Liver (tissue), 9 donors: ENCODE results near the gene SMC1A. TPM values are rescaled to one million over a fixed set of nuclear protein-coding genes. Genes with fewer than 3 reads are reported as not detected.

Experiments used
- DNase-seq: peaks from one replicate; pipeline ENCODE4 v3.0.0-alpha.2; 2017; ENCODE audit warnings: low spot score
- H3K27ac ChIP-seq, 2 donors: one replicate each; pipeline ENCODE4 v1.7.0; 2013; ENCODE audit warnings: inconsistent platforms in 2 of 2, low read length in 2 of 2, control low read depth in 1 of 2, low read depth in 1 of 2, mild to moderate bottlenecking in 1 of 2
- H3K27me3 ChIP-seq, 4 donors: one replicate each; pipeline versions ENCODE4 v1.6.1 to v1.7.0; 2013; ENCODE audit warnings: low read length in 3 of 4, inconsistent platforms in 1 of 4, mild to moderate bottlenecking in 1 of 4, moderate library complexity in 1 of 4; ENCODE audit not compliant: control insufficient read depth in 4 of 4, insufficient read depth in 4 of 4
- H3K36me3 ChIP-seq, 4 donors: one replicate each; pipeline versions ENCODE4 v1.6.1 to v1.7.0; 2013; ENCODE audit warnings: low read length in 3 of 4, mild to moderate bottlenecking in 3 of 4, low read depth in 1 of 4, moderate library complexity in 1 of 4; ENCODE audit not compliant: control insufficient read depth in 4 of 4, insufficient read depth in 3 of 4
- H3K4me1 ChIP-seq, 4 donors: one replicate each; pipeline versions ENCODE4 v1.6.1 to v1.7.0; 2013; ENCODE audit warnings: low read length in 3 of 4, mild to moderate bottlenecking in 3 of 4, moderate library complexity in 1 of 4; ENCODE audit not compliant: control insufficient read depth in 4 of 4, insufficient read depth in 4 of 4
- H3K4me3 ChIP-seq, 3 donors: one replicate each; pipeline versions ENCODE4 v1.6.1 to v1.7.0; 2013; ENCODE audit warnings: low read length in 3 of 3, control low read depth in 1 of 3, low read depth in 1 of 3, mild to moderate bottlenecking in 1 of 3
- H3K9ac ChIP-seq, 2 donors: one replicate each; pipeline ENCODE4 v1.7.0; 2013; ENCODE audit warnings: low read length in 2 of 2, mild to moderate bottlenecking in 2 of 2, moderate library complexity in 2 of 2, control low read depth in 1 of 2, low read depth in 1 of 2
- H3K9me3 ChIP-seq, 4 donors: one replicate each; pipeline versions ENCODE4 v1.6.1 to v1.7.0; 2013; ENCODE audit warnings: low read length in 3 of 4; ENCODE audit not compliant: control insufficient read depth in 4 of 4
- ATF3 ChIP-seq: IDR thresholded peaks from 2 replicates; pipeline ENCODE4 v1.6.1; 2016; ENCODE audit warnings: antibody characterized with exemption
- EGR1 ChIP-seq, 2 donors: IDR thresholded peaks; 2 replicates each; pipeline ENCODE4 v1.6.1; 2016 to 2018; ENCODE audit warnings: antibody characterized with exemption in 2 of 2, low read depth in 2 of 2
- FOXA1 ChIP-seq: IDR thresholded peaks from 2 replicates; pipeline ENCODE4 v1.6.1; 2016; ENCODE audit warnings: antibody characterized with exemption
- FOXA2 ChIP-seq: IDR thresholded peaks from 2 replicates; pipeline ENCODE4 v1.6.1; 2016; ENCODE audit warnings: antibody characterized with exemption
- GABPA ChIP-seq, 2 donors: IDR thresholded peaks in 1 of 2; conservative IDR thresholded peaks in 1 of 2; 2 replicates each; pipeline ENCODE4 v1.6.1; 2016; ENCODE audit warnings: antibody characterized with exemption in 2 of 2, mild to moderate bottlenecking in 1 of 2, moderate library complexity in 1 of 2
- HNF4A ChIP-seq, 2 donors: conservative IDR thresholded peaks; 2 replicates each; pipeline ENCODE4 v1.6.1; 2016; ENCODE audit warnings: antibody characterized with exemption in 2 of 2, mild to moderate bottlenecking in 2 of 2
- HNF4G ChIP-seq: IDR thresholded peaks from 2 replicates; pipeline ENCODE4 v1.6.1; 2016; ENCODE audit warnings: antibody characterized with exemption
- JUND ChIP-seq, 2 donors: IDR thresholded peaks; 2 replicates each; pipeline ENCODE4 v1.6.1; 2016; ENCODE audit warnings: antibody characterized with exemption in 2 of 2
- NR2F2 ChIP-seq: IDR thresholded peaks from 2 replicates; pipeline ENCODE4 v1.6.1; 2016; ENCODE audit warnings: antibody characterized with exemption
- RAD21 ChIP-seq, 2 donors: IDR thresholded peaks; 2 replicates each; pipeline ENCODE4 v1.6.1; 2016; ENCODE audit warnings: antibody characterized with exemption in 2 of 2, mild to moderate bottlenecking in 2 of 2
- REST ChIP-seq: IDR thresholded peaks from 2 replicates; pipeline ENCODE4 v1.6.1; 2016; ENCODE audit warnings: antibody characterized with exemption, mild to moderate bottlenecking
- RXRA ChIP-seq, 2 donors: IDR thresholded peaks; 2 replicates each; pipeline ENCODE4 v1.6.1; 2017 to 2018; ENCODE audit warnings: antibody characterized with exemption in 2 of 2, mild to moderate bottlenecking in 1 of 2
- SP1 ChIP-seq: IDR thresholded peaks from 2 replicates; pipeline ENCODE4 v1.6.1; 2018; ENCODE audit warnings: antibody characterized with exemption, mild to moderate bottlenecking
- TAF1 ChIP-seq: conservative IDR thresholded peaks from 2 replicates; pipeline ENCODE4 v1.6.1; 2016; ENCODE audit warnings: antibody characterized with exemption, mild to moderate bottlenecking
- YY1 ChIP-seq: IDR thresholded peaks from 2 replicates; pipeline ENCODE4 v1.6.1; 2016; ENCODE audit warnings: antibody characterized with exemption, mild to moderate bottlenecking
- WGBS: extraction: QIAGEN DNeasy Blood & Tissue Kit; methylation state at CpG from one replicate; pipeline ENCODE4 v1.1.7; 2013; 5-methylcytosine and 5-hydroxymethylcytosine counted together
- polyA plus RNA-seq, 2 donors: library from polyadenylated mRNA; stranded (reverse) in 1 of 2; unstranded in 1 of 2; fragments of 200-250 nt in 1 of 2; fragments of >200 nt in 1 of 2; fragmentation: Nextera tagmentation in 1 of 2; extraction: Ambion mirVana in 1 of 2; gene quantifications; one replicate each; pipeline versions ENCODE4 v1.2.1 to v1.2.3, GENCODE V29; 2013 to 2015
- total RNA-seq, 2 donors: library from RNA; depleted of rRNA; stranded (reverse); fragments of >200 nt; gene quantifications; one replicate each; pipeline ENCODE4 v1.2.3, GENCODE V29; 2014
- TF ChIP-seq, protein P1 (sequence below): fragments of 150-350 bp; IDR thresholded peaks from 2 replicates; pipeline ENCODE4 v1.5.1; 2017; ENCODE audit warnings: improper control_type of control experiment, low read depth, low read length; ENCODE audit not compliant: missing input control
- TF ChIP-seq, protein P2 (sequence below): IDR thresholded peaks from 2 replicates; pipeline ENCODE4 v1.6.1; 2016; ENCODE audit warnings: antibody characterized with exemption
- TF ChIP-seq, protein P3 (sequence below): IDR thresholded peaks from 2 replicates; pipeline ENCODE4 v1.6.1; 2016; ENCODE audit warnings: antibody characterized with exemption
- donor health status: healthy.
- donor health status: healthy.
- donor health status: healthy.
- donor health status: healthy.
- donor health status: healthy.

Gene SMC1A
- total and polyA plus RNA-seq, 4 donors, result 11.0 to 25.6 (median 18.2) TPM

DNA sequence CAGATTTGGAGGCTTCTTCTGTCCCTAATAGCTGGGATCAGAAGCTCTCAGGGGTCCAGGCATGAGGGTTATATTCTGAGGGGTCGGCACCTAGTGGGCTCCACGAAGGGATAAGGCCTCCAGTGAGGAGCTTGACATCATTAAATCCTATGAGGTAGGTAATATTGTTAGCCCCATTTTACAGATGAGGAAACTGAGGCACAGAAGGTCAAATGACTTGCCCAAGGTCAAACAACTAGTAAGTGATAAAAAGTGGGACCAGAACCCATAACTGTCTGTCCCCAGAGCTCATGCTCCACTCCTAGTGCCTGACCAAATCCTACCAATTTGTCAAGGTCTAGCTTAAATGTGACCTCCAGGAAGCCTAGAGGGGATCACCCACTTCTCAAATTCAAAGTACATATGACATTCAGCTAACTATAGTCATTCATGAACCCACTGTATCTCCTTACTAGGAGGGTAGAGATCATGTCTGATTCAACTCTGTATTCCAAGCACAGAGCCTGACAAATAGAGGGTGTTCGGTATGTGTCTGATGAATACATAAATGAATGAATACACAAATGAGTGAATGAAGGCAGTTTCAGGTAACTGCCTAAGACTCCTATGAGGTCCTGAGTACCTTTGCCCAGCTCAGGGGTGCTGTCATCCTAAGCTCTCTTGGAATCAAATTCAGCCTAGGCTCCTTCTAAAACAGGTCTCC, 43.3 kb downstream of the SMC1A start:
- no peak for DNase-seq
- Histone ChIP-seq H3K9ac (no peak overlapping the region), H3K4me1 (no peaks in the 10 kb centered on the region), H3K36me3 (peaks cover 6 to 65% (median 37%) of the 10 kb centered on the region in 4 donors), H3K27me3 (no peaks in the 10 kb centered on the region), H3K27ac (no peak overlapping the region), H3K4me3 (no peak overlapping the region), H3K9me3 (no peaks in the 10 kb centered on the region)
- 99% methylated on average over 3 of the region's 3 CpGs for WGBS
- TF ChIP-seq RAD21 (IDR thresholded peaks at IDR 0.05), result no peak
- TF ChIP-seq YY1, result no peak
- no peak for TF ChIP-seq RXRA (IDR thresholded peaks at IDR 0.05)

DNA sequence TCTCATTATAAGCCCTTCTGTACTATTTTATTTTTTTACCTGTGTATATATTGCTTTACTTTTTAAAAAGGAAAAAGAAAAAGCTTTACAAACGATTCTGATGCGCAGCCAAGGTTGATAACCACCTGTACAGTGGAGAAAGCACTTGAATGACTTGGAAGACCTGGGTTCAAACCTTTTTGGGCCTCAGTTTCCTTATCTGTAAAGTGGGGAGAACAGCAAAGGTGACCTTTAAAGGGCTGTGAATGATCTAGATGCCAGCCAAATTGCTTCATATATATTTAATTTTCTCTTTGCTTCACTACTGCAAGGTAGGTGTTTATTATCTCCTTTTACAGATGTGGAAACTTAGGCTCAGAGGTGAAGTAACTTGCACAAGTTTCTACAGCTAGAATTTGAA, 45.0 kb downstream of the SMC1A start:
- WGBS, result 88% methylated on average over 2 of the region's 2 CpGs
- Histone ChIP-seq H3K36me3 (peaks cover 6 to 50% (median 29%) of the 10 kb centered on the region in 4 donors), H3K27me3 (no peaks in the 10 kb centered on the region), H3K4me1 (no peaks in the 10 kb centered on the region), H3K9ac (no peak overlapping the region), H3K27ac (no peak overlapping the region), H3K4me3 (no peak overlapping the region), H3K9me3 (no peaks in the 10 kb centered on the region)
- no peak for DNase-seq
- no peak for TF ChIP-seq REST
- TF ChIP-seq SP1, result no peak
- TF ChIP-seq, protein P1, sequence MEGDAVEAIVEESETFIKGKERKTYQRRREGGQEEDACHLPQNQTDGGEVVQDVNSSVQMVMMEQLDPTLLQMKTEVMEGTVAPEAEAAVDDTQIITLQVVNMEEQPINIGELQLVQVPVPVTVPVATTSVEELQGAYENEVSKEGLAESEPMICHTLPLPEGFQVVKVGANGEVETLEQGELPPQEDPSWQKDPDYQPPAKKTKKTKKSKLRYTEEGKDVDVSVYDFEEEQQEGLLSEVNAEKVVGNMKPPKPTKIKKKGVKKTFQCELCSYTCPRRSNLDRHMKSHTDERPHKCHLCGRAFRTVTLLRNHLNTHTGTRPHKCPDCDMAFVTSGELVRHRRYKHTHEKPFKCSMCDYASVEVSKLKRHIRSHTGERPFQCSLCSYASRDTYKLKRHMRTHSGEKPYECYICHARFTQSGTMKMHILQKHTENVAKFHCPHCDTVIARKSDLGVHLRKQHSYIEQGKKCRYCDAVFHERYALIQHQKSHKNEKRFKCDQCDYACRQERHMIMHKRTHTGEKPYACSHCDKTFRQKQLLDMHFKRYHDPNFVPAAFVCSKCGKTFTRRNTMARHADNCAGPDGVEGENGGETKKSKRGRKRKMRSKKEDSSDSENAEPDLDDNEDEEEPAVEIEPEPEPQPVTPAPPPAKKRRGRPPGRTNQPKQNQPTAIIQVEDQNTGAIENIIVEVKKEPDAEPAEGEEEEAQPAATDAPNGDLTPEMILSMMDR, result no peak
- TF ChIP-seq NR2F2, result no peak
- no peak for TF ChIP-seq JUND (IDR thresholded peaks at IDR 0.05)
- TF ChIP-seq YY1, result no peak
- TF ChIP-seq GABPA (IDR thresholded peaks at IDR 0.05 in 1 of 2, conservative IDR thresholded peaks at IDR 0.05 in 1 of 2), result no peak
- TF ChIP-seq, protein P2, sequence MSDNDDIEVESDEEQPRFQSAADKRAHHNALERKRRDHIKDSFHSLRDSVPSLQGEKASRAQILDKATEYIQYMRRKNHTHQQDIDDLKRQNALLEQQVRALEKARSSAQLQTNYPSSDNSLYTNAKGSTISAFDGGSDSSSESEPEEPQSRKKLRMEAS, result no peak
- no peak for TF ChIP-seq FOXA2
- no peak for TF ChIP-seq RAD21 (IDR thresholded peaks at IDR 0.05)
- TF ChIP-seq RXRA (IDR thresholded peaks at IDR 0.05), result no peak
- TF ChIP-seq ATF3, result no peak
- TF ChIP-seq HNF4A (conservative IDR thresholded peaks at IDR 0.05), result no peak
- no peak for TF ChIP-seq TAF1
- TF ChIP-seq, protein P3, sequence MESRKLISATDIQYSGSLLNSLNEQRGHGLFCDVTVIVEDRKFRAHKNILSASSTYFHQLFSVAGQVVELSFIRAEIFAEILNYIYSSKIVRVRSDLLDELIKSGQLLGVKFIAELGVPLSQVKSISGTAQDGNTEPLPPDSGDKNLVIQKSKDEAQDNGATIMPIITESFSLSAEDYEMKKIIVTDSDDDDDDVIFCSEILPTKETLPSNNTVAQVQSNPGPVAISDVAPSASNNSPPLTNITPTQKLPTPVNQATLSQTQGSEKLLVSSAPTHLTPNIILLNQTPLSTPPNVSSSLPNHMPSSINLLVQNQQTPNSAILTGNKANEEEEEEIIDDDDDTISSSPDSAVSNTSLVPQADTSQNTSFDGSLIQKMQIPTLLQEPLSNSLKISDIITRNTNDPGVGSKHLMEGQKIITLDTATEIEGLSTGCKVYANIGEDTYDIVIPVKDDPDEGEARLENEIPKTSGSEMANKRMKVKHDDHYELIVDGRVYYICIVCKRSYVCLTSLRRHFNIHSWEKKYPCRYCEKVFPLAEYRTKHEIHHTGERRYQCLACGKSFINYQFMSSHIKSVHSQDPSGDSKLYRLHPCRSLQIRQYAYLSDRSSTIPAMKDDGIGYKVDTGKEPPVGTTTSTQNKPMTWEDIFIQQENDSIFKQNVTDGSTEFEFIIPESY, result no peak
- no peak for TF ChIP-seq FOXA1
- no peak for TF ChIP-seq EGR1 (IDR thresholded peaks at IDR 0.05; ENCODE audit: low read depth in 2 of 2)
- TF ChIP-seq HNF4G, result no peak
